NCI-H446 treated with DMSO at 0.1 percent for 48 hours (cell line): ENCODE results near the gene JADE2.
"Not testable (repeated sequence)": the region's sequence is repeated elsewhere in the genome, so short reads cannot be mapped to it uniquely, and the experiment has no call there.

Experiments used
- DNase-seq: peaks from one replicate; lab custom pipeline; 2025; lab: John Stamatoyannopoulos, UW

JADE2 gene

GRCh38 chr5:134524826-134525682, at the start of gene JADE2:
Gene JADE2, plus strand, starts transcription at chr5:134525670. Its CDS starts 10,188 bp downstream, at chr5:134535858.
- peak; percentile 24 for DNase-seq

- DNase-seq, result no peak
Observed at GRCh38 chr5:134477462-134478245, 47.8 kb upstream of the JADE2 start.

DNA sequence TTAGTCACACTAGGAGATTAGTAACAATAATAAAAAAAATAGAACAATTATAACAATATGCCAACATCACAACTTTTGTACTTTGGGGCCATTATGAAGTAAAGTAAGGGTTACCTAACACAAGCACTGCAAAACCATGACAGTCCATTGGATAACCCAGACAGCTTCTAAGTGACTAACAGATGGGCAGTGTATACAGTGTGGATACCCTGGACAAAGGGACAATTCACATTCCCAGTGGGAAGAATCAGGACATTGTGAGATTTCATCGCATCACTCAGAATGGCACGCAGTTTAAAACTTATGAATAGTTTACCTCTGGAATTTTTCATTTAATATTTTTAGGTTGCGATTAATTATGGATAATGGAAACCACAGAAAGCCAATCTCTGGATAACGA, 45.6 kb upstream of the JADE2 start:
- no peak for DNase-seq

DNA sequence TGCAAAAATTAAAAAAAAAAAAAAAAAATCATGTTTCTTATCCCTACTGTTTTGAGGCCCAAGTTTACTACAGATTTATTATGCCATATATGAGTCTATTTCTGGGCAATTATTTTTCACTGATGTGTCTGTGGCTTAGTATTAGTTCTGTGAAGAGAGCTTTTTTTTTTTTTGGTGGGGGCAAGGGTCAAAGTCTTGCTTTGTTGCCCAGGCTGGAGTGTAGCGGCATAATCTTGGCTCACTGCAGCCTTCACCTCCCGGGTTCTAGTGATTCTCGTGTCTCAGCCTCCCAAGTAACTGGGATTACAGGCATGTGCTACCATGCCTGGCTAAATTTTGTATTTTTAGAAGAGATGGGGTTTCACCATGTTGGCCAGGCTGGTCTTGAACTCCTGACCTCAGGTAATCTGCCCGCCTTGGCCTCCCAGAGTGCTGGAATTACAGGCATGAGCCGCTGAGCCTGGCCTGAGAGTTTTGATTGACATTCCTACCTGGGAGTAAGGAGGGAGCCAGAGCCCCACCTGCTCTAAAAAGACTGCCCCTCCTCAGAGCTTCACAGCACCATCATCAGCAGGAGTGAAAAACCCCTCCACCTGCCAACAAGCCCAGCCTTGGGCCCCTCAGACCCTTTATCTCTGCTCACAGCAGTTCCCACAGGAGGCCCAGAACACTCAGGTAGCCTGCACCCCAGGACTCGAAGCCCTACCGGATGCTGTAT, 36.1 kb upstream of the JADE2 start:
- no peak for DNase-seq

- no peak for DNase-seq
Observed at GRCh38 chr5:134490255-134490924, 35.1 kb upstream of the JADE2 start.

- no peak for DNase-seq
Observed at GRCh38 chr5:134490925-134491271, 34.6 kb upstream of the JADE2 start.

DNA sequence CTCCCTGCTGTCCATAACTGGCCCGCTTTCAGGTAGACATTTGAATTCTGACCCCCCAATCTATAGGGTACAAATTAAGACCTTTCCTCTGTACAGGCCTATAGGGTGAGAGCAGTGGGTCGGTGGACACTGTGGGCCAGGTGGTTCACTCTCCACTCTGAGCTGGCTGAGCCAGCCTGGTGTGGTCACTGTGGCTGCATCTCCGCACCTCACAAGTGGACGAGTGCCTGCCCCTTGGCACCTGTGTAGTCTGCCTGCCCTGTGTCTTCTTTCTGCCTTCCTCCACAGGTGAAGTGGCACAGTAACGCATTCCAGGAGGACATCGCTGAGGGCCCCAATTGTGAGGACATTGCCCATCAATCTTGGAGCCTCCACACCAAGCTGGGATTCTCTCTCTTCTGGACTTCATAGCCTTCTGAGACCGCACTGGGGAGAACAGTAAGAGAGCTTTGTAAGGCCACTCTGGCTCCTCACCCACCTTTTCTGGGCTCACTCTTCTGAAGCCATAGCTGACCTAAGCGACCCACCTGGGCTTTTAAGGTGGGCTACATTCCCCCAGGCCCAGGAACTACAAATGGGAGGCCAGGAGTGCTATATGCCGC, 33.5 kb upstream of the JADE2 start:
- no peak for DNase-seq

- no peak for DNase-seq
Observed at GRCh38 chr5:134492568-134492967, 32.9 kb upstream of the JADE2 start.

- DNase-seq, result no peak
Observed at GRCh38 chr5:134493461-134494055, 31.9 kb upstream of the JADE2 start.

DNA sequence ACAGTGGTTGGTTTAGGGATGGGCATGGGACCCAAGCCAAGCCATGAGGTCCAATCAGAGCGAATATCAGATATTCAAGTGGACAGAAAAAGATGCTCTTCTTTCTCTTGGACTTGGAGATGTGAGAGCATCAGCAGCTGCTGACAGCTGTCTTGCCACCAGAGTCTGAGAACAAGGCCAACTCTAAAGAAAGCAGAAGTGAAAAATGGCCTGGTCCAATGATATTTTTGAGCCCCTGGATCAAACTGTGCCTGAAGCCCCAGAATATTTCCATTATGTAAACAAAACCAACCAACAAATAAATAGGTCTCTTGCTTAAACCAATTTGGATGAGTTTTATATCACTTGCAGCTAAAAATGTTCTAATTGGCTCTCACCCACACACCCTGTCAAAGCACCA, 30.7 kb upstream of the JADE2 start:
- no peak for DNase-seq

- DNase-seq, result not testable (repeated sequence)
Observed at GRCh38 chr5:134499905-134500304, 25.6 kb upstream of the JADE2 start.

DNA sequence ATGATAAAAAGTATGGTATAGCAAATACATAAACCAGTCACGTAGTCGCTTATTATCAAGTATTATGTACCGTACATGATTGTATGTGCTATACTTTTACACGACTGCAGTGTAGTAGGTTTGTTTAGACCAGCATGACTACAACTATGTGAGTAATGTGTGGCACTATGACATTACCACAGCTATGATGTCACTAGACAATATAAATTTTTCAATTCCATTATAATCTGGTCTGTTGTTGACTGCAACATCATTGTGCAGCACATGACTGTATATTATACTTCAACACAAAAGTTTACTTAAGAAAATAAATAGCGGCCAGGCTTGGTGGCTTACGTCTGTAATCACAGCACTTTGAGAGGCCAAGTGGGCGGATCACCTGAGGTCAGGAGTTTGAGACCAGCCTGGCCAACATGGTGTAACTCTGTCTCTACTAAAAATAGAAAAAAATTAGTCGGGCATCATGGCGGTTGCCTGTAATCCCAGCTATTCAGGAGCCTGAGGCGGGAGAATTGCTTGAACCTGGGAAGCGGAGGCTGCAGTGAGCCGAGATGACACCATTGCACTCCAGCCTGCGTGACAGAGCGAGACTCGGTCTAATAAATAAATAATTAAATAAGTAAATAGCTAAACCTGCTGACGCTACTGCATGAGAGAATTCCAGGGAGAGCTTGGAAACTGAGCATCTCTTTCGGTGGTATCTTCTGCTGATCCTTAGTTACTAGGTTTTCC, 24.6 kb upstream of the JADE2 start:
- DNase-seq, result no peak

DNA sequence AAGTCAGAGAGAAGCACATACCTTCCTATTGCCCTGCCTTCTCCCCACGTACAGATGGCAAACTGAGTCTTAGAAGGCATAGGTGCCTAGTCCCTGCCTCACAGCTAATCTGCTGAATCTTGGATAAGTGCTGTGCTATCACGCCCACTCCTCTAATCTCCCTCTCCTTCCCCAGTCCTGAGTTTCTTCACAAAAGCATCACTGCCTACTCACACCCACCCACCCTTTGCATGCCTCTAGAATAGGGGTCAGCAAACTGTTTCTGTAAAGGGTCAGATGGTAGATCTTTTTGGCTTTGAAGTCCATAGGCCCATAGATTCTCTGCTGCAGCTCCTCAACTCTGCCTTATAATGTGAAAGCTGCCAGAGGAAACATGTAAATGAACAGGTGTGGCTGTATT, 23.2 kb upstream of the JADE2 start:
- no peak for DNase-seq

DNA sequence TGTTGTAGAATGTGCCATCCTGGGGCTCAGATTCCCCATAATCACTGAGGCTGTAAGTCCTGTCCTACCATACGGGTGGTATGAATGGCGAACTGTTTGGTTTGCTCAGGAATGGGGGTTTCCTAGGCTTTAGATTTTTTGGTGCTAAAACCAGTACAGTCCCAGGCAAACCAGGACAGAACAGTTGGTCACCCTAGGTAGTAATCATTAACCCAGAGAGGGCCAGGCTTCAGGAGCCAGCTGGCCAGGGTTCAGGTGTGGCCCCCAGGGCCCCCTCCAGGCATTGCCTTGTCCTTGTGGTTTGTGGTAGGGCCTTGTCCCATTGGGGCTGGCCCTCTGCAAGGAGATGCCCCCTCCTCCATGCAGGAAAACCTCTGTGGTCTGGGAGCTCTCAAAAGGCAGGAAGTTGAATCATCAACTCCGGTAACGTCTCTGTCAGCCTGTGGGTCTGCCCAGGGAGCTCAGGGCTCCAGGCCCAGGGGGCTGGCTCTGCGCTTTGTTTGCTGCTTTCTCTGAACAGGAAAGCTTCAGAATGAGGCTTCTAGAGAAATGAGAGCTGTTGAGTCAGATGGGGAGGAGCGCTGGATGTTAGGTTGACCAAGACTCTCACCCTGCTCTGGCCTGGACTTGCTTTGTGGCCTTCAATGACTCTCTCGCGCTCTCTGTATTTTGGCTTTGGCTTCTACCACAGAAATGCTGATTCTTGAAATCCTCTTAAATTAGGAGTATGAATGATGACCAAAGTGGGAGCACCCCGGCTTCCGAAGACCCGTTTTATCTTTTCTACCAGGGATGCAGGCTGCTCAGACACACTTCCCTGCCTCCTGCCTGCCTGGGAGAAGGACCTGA, 22.2 kb upstream of the JADE2 start:
- no peak for DNase-seq

DNA sequence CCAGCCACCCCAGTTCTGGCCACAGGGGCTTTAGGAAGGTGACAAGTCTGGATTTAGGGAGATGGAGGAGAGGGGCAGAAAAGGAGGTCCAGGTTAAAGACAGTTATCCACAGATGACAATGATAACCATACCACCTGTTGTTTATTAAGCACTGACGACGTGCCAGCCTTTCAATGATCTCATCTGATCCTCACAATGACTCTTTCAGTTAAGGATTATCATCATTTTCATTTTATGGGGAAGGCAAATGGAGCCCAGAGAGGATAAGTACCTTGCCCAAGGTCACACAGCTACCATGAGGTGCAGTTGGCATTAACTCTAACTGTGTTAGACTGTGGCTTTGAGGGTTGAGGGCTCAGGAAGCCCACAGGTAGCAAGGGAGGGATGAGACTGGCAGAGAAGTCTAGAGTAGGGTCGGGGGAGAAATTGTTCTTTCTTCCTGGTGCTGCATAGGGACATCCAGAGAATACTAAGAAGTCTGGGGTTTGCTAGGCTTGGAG, 21.5 kb upstream of the JADE2 start:
- no peak for DNase-seq

GRCh38 chr5:134504629-134505300, 20.7 kb upstream of the JADE2 start:
- no peak for DNase-seq

- DNase-seq, result no peak
Observed at GRCh38 chr5:134506054-134507039, 19.1 kb upstream of the JADE2 start.

DNA sequence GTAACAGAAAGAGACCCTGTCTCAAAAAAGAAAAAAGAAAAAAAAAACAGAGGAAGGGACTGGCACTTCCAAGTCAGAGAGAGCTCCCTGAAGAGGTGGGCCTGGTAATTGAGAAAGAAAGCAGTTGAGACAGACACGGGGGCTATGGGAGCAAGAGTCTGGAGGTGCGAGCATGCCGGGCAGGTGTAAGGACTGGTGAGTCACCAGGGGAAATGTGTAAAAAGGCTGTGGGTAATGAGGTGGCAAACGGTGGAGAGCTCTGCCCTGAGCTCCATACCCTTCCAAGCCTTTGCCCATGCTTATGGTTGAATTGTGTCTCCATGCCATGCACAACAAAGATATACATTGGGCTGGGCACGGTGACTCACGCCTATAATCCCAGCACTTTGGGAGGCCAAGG, 18.0 kb upstream of the JADE2 start:
- no peak for DNase-seq
